Caco-2 (cell line): Measurements from ENCODE around the gene HNRNPD. TPM values are rescaled to one million over a fixed set of nuclear protein-coding genes. Genes with fewer than 3 reads are reported as not detected.
A peak's percentile ranks its signal among the peaks of the same experiment; 100 is the strongest.
"Not testable (repeated sequence)": the region's sequence is repeated elsewhere in the genome, so short reads cannot be mapped to it uniquely, and the experiment has no call there.

Experiments
- BruUV-seq: library from RNA; stranded (reverse); fragments of 400-500 nt; replicated peaks from 2 replicates; lab custom pipeline; 2021; lab: Mats Ljungman, UMichigan
- CTCF ChIA-PET: fragments of 300-600 bp; sonication (Branson Sonifier 250); formaldehyde crosslinking; loops from one replicate; lab custom pipeline; 2022; ENCODE audit warnings: antibody characterized with exemption; lab: Charles Lee
- POLR2A ChIA-PET: fragments of 300-600 bp; sonication (Branson Sonifier 250); formaldehyde crosslinking; loops from one replicate; lab custom pipeline; 2022; ENCODE audit warnings: antibody characterized with exemption; lab: Charles Lee
- DNase-seq, 2 experiments: peaks; one replicate each; pipeline versions ENCODE4 v3.0.0 to v3.0.0-alpha.2; 2020 to 2022
- H3K27me3 ChIP-seq: replicated peaks from 2 replicates; pipeline ENCODE4 v1.6.0; 2011; ENCODE audit warnings: low read length; ENCODE audit not compliant: control insufficient read depth, insufficient read depth
- H3K36me3 ChIP-seq: 2 replicates; pipeline ENCODE4 v1.5.1; 2011; ENCODE audit warnings: low read length; ENCODE audit not compliant: control insufficient read depth, insufficient read depth
- H3K4me1 ChIP-seq: fragments of 250-450 bp; sonication (Bioruptor Pico); 2 replicates; pipeline ENCODE4 v1.5.1; 2020; ENCODE audit warnings: mild to moderate bottlenecking
- H3K4me3 ChIP-seq: 2 replicates; pipeline ENCODE4 v1.5.1; 2011; ENCODE audit warnings: low read depth, mild to moderate bottlenecking, control low read depth, low read length
- H3K9me3 ChIP-seq: fragments of 250-450 bp; sonication (Bioruptor Pico); 2 replicates; pipeline ENCODE4 v1.5.1; 2020; ENCODE audit warnings: mild to moderate bottlenecking, moderate library complexity
- H3K27ac Mint-ChIP-seq: one replicate; pipeline ENCODE4 v1.8.0; 2022; ENCODE audit warnings: mixed read lengths; ENCODE audit not compliant: unreplicated experiment
- H3K27me3 Mint-ChIP-seq: one replicate; pipeline ENCODE4 v1.8.0; 2022; ENCODE audit warnings: mixed read lengths; ENCODE audit not compliant: insufficient read depth, unreplicated experiment
- H3K36me3 Mint-ChIP-seq: one replicate; pipeline ENCODE4 v1.8.0; 2022; ENCODE audit warnings: mild to moderate bottlenecking, mixed read lengths; ENCODE audit not compliant: insufficient read depth, unreplicated experiment
- H3K4me1 Mint-ChIP-seq: one replicate; pipeline ENCODE4 v1.8.0; 2022; ENCODE audit warnings: low read depth, mixed read lengths; ENCODE audit not compliant: unreplicated experiment
- H3K4me3 Mint-ChIP-seq: one replicate; pipeline ENCODE4 v1.8.0; 2022; ENCODE audit warnings: mild to moderate bottlenecking, moderate library complexity, mixed read lengths; ENCODE audit not compliant: unreplicated experiment
- H3K9me3 Mint-ChIP-seq: one replicate; pipeline ENCODE4 v1.8.0; 2022; ENCODE audit warnings: mixed read lengths; ENCODE audit not compliant: unreplicated experiment
- CTCF ChIP-seq, 2 experiments: fragments of 200-600 bp in 1 of 2; IDR thresholded peaks; 1 replicate in 1 of 2; 2 replicates in 1 of 2; pipeline versions ENCODE4 v1.5.1 to v1.8.0; 2011 to 2022; ENCODE audit warnings: antibody characterized with exemption in 1 of 2, control low read depth in 1 of 2, inconsistent platforms in 1 of 2, low read depth in 1 of 2, low read length in 1 of 2, mild to moderate bottlenecking in 1 of 2, moderate library complexity in 1 of 2; ENCODE audit not compliant: insufficient read depth in 1 of 2, severe bottlenecking in 1 of 2, unreplicated experiment in 1 of 2
- intact Hi-C: fragments of 100-400 bp; cut with micrococcal nuclease; formaldehyde crosslinking; loops from one replicate; pipeline ENCODE4 v1.10.0; 2022; ENCODE audit not compliant: unreplicated experiment
- total RNA-seq: library from RNA; stranded (reverse); gene quantifications from 2 replicates; pipeline ENCODE4 v1.2.3, GENCODE V29; 2022

Gene HNRNPD
- total RNA-seq, 1 experiment from 2014 or later = 408 TPM

- no peak overlapping the region for H3K4me3 ChIP-seq
- POLR2A ChIA-PET = no interaction called here
- no peaks in the 10 kb centered on the region for H3K4me1 ChIP-seq
- no peaks in the 10 kb centered on the region for H3K9me3 ChIP-seq
- H3K36me3 ChIP-seq = no peaks in the 10 kb centered on the region
- Mint-ChIP-seq H3K36me3 (no peaks in the 10 kb centered on the region), H3K27ac (no peak overlapping the region), H3K4me1 (peaks cover 7% of the 10 kb centered on the region), H3K27me3 (no peaks in the 10 kb centered on the region), H3K9me3 (peaks cover 12% of the 10 kb centered on the region), H3K4me3 (no peak overlapping the region)
- CTCF ChIA-PET = interaction anchor here (1.4 kb wide), 1 partner anchor 28 kb away, joined by 4 read pairs; no protein-coding TSS in a partner anchor
- intact Hi-C loops = no loop called here
- no peaks in the 10 kb centered on the region for H3K27me3 ChIP-seq
- no TSS peak for BruUV-seq
- no peak for DNase-seq
- peak in 1 of 2 experiments; percentile 14 for TF ChIP-seq CTCF (IDR thresholded peaks at IDR 0.05; ENCODE audit: insufficient read depth in 1 of 2, low read depth in 1 of 2, low read length in 1 of 2, severe bottlenecking in 1 of 2, unreplicated experiment in 1 of 2)
Measured at GRCh38 chr4:82388405-82388804, 14.6 kb upstream of the HNRNPD start.

- intact Hi-C loops, H3K27me3 ChIP-seq, H3K27me3 Mint-ChIP-seq, H3K36me3 ChIP-seq, H3K4me1 ChIP-seq, H3K4me1 Mint-ChIP-seq, DNase-seq, H3K4me3 Mint-ChIP-seq, H3K36me3 Mint-ChIP-seq, H3K9me3 ChIP-seq, H3K27ac Mint-ChIP-seq, H3K4me3 ChIP-seq, BruUV-seq: not testable (repeated sequence)
- CTCF ChIA-PET = interaction anchor here (1.4 kb wide), 1 partner anchor 12 kb away, joined by 4 read pairs; the partner anchor contains the start of gene HNRNPD
- peaks cover 12% of the 10 kb centered on the region for H3K9me3 Mint-ChIP-seq
- POLR2A ChIA-PET = interaction anchor here (0.7 kb wide), 1 partner anchor 12 kb away, joined by 3 read pairs; no protein-coding TSS in a partner anchor
Measured at GRCh38 chr4:82386312-82386711, 12.5 kb upstream of the HNRNPD start.

- H3K9me3 Mint-ChIP-seq = peaks cover 12% of the 10 kb centered on the region
- no peak overlapping the region for H3K4me3 Mint-ChIP-seq
- Histone ChIP-seq H3K4me3 (no peak overlapping the region), H3K27me3 (no peaks in the 10 kb centered on the region), H3K4me1 (no peaks in the 10 kb centered on the region), H3K9me3 (no peaks in the 10 kb centered on the region), H3K36me3 (no peaks in the 10 kb centered on the region)
- intact Hi-C loops = no loop called here
- TF ChIP-seq CTCF (IDR thresholded peaks at IDR 0.05; ENCODE audit: insufficient read depth in 1 of 2, low read depth in 1 of 2, low read length in 1 of 2, severe bottlenecking in 1 of 2, unreplicated experiment in 1 of 2) = no peak
- no peaks in the 10 kb centered on the region for H3K27me3 Mint-ChIP-seq
- no peaks in the 10 kb centered on the region for H3K4me1 Mint-ChIP-seq
- H3K36me3 Mint-ChIP-seq = no peaks in the 10 kb centered on the region
- no peak for DNase-seq
- POLR2A ChIA-PET = no interaction called here
- BruUV-seq = no TSS peak
- H3K27ac Mint-ChIP-seq = no peak overlapping the region
- CTCF ChIA-PET = interaction anchor here (0.5 kb wide), 1 partner anchor 652 kb away, joined by 9 read pairs; the partner anchor contains the start of gene COPS4
Measured at GRCh38 chr4:82382751-82383150, 9.0 kb upstream of the HNRNPD start.
